ENCODE data around the gene CPLANE2.

GRCh38 chr1:16209132-16209846, 27.7 kb downstream of the CPLANE2 start:
- no peak for TF ChIP-seq MAX (IDR thresholded peaks at IDR 0.05)
- no peak for TF ChIP-seq ZBTB7A (IDR thresholded peaks at IDR 0.05; ENCODE audit: low read depth)
- no peak for TF ChIP-seq EP300 (IDR thresholded peaks at IDR 0.05; ENCODE audit: borderline replicate concordance)
- no peak for TF ChIP-seq EGR1 (IDR thresholded peaks at IDR 0.05)
- TF ChIP-seq TEAD4 (IDR thresholded peaks at IDR 0.05), result no peak
- TF ChIP-seq FOXM1 (IDR thresholded peaks at IDR 0.05; ENCODE audit: borderline replicate concordance, low read depth), result no peak
- TF ChIP-seq RAD21 (IDR thresholded peaks at IDR 0.05; ENCODE audit: low read depth), result no peak
- no peak for TF ChIP-seq NFIC (IDR thresholded peaks at IDR 0.05)
- TF ChIP-seq CEBPB (IDR thresholded peaks at IDR 0.05), result no peak
- TF ChIP-seq TAF1 (IDR thresholded peaks at IDR 0.05; ENCODE audit: low read depth), result no peak
- TF ChIP-seq REST (IDR thresholded peaks at IDR 0.05; ENCODE audit: low read depth), result no peak

Data from Ishikawa (cell line).